HG03565 (cell line): ENCODE measurements around the gene SEMA3G.

Experiments used
- ATAC-seq: cut with Tn5 transposase; IDR thresholded peaks from one replicate; pipeline ENCODE4 v1.9.1; 2021; ENCODE audit warnings: mild to moderate bottlenecking, moderate library complexity; ENCODE audit not compliant: unreplicated experiment

The SEMA3G gene

DNA sequence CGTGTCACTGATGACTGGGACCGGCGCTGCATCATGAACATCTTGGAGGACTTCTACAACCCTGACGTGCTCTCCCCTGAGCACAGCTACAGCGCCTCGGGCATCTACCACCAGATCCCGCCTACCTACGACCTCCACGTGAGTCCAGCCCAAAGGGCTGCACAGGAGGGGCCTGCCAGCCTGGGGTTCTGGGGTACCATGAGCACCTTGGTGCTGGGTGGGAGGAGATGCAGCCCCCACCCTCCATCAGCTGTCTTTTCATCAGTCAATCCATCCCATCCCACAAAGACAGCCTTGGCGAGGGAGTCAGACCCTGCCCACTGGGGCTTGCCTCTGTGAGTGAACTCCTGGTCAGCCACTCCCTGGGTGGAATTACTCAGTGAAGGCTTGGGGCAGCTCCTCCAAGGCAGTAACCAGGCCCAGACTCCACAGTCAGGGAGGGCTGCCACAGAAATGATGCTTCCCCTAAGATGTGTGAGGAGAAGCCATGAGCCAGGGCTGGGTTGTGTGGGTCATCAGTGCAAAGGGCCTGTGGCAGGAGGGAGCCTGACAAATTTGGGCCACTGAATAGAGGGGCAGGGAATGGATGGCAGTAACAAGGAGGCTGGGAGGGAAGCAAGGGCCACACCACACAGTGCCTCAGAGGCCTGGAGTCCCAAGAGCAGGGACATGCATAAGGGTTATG, 47.9 kb downstream of the SEMA3G start:
- ATAC-seq: no peak

DNA sequence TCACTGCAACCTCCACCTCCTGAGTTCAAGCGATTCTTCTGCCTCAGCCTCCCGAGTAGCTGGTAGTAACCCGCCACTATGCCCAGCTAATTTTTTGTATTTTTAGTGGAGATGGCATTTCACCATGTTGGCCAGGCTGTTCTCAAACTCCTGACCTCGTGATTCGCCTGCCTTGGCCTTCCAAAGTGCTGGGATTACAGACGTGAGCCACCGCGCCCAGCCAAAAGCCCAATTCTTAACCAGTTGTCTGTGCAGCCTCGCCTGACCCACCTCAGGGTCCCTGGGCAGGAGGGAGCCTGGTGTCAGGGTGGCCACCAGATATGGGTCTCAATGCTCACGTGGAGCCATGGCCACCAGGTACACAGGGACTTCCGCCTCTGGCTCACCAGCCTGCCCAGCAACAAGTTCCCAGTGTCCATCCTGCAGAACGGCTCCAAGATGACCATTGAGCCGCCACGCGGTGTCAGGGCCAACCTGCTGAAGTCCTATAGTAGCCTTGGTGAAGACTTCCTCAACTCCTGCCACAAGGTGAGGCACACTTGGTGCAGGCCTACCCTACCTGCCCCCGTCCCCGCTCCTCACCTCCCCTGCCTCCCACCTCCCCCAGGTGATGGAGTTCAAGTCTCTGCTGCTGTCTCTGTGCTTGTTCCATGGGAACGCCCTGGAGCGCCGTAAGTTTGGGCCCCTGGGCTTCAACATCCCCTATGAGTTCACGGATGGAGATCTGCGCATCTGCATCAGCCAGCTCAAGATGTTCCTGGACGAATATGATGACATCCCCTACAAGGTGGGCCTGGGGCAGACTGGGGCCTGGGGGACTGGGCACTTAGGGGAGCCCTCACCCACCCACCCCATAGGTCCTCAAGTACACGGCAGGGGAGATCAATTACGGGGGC, 48.6 kb downstream of the SEMA3G start:
- ATAC-seq: no peak

DNA sequence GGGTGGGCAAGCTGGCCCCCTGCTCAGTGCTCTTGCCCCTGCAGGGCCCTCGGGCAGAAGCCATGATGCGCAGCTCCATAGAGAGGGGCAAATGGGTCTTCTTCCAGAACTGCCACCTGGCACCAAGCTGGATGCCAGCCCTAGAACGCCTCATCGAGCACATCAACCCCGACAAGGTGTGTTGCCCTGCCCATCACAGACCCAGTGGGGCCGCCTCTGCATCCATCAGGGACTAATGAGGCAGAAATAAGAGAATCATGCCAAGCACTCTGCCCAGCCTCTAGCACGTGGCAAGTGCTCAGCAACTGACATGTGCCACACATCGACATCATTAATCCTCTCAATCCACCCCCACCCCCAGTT, 49.4 kb downstream of the SEMA3G start:
- ATAC-seq: no peak

GRCh38 chr3:52394751-52395502, 50.0 kb downstream of the SEMA3G start:
- ATAC-seq: no peak

DNA sequence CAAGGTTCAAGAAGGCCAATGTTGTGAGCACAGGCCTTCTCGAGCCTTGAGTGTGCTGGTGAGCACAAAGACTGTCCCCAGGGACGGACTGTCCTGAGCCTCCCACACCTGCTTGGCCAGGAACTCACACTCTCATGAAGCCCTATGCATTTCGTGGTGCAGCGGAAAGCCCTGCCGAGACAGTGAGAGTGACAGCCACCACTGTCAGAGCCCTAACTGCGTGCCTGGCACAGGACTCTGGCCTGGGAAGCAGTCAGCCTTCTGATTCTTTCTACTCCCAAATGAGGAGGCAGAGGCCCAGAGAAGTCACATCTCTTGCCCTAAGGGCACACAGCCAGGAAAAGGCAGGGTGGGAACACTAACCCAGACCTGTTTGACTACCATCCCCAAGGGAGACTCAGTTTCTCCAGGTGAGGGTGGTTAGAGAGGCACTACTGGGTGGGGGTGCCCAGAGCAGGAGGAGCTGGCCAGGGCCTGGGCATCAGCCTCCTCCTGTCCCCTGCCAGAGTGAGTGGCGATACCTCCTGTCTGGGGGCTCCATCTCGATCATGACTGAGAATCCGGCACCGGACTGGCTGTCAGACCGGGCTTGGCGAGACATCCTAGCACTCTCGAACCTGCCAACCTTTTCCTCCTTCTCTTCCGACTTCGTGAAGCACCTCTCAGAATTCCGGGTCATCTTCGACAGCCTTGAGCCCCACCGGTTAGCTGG, 50.8 kb downstream of the SEMA3G start:
- no peak for ATAC-seq

- no peak for ATAC-seq
Observed at GRCh38 chr3:52393131-52393807, 51.6 kb downstream of the SEMA3G start.

GRCh38 chr3:52392216-52392930, 52.5 kb downstream of the SEMA3G start:
- ATAC-seq: no peak

GRCh38 chr3:52391096-52391495, 53.8 kb downstream of the SEMA3G start:
- no peak for ATAC-seq

DNA sequence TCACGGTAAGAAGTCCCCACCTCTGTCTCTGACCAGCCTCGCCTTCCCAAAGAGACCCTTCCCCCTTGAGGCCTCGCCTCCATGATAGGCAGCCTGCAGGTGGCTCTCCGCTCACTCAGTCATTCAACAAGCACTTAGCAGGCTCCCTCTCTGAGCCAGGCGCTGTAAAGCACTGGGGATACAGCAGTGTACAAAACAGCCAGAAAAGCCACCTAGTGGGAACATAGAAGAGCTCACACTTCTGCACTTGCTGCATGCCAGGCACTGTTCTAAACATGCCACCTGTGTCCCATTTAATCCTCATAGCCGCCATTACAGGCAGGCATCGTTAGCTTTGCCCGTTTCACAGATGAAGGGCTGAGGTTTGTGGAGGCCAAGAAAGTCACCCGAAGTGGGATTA, 56.0 kb downstream of the SEMA3G start:
- no peak for ATAC-seq

GRCh38 chr3:52388348-52388821, 56.5 kb downstream of the SEMA3G start:
- no peak for ATAC-seq

GRCh38 chr3:52387481-52387880, 57.4 kb downstream of the SEMA3G start:
- ATAC-seq: no peak

GRCh38 chr3:52385157-52385556, 59.7 kb downstream of the SEMA3G start:
- no peak for ATAC-seq

DNA sequence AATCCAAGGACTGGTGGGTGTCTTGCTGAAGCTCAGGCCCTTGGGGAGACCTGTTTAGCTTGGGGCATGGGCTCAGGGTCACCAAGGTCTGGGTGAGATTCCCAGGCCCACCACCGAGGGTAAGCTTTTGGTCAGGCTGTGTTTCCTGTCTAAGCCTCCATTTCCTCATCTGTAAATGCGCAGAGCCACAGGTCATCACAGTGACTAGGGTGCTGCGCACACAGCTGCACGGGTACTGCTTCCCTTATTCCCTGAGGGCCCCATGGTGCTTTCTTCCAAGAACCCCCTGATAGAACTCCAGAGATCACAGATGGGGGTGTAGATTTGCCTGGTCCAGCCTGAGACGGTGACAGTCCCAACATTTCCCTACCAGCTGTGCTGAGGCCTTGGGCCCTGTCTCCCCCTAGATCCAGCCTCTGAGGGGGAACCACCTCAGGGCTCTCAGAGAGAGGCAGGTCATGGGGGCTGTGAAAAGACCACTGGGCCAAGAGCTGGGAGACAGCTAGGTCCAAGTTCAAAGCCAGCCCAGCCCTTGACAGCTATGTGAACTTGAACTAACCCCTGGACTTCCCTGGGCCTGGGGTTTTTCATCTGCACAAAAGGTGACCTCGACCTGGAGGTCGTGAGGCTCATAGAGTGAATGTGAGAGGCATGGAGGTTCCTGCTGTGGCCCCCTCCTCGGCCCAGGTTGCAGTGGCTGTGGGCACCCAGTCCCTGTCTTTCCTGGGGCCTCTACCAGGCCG, 60.7 kb downstream of the SEMA3G start:
- ATAC-seq: no peak

- ATAC-seq: no peak
Observed at GRCh38 chr3:52383446-52383845, 61.5 kb downstream of the SEMA3G start.
